Osteoblast (primary cell): ENCODE measurements around the gene JMJD1C. TPM values are rescaled to one million over a fixed set of nuclear protein-coding genes. Genes with fewer than 3 reads are reported as not detected.

Experiments used
- DNase-seq: peaks from one replicate; pipeline ENCODE4 v3.0.0; 2011; ENCODE audit warnings: low spot score, mixed read lengths; ENCODE audit not compliant: insufficient read length; ENCODE audit errors: missing footprints
- H2AFZ ChIP-seq: 2 replicates; pipeline ENCODE4 v1.6.0; 2011; ENCODE audit warnings: mild to moderate bottlenecking, low read length
- H3K27ac ChIP-seq: 2 replicates; pipeline ENCODE4 v1.5.1; 2011; ENCODE audit warnings: mild to moderate bottlenecking, low read depth, low read length, moderate library complexity
- H3K27me3 ChIP-seq: 2 replicates; pipeline ENCODE4 v1.6.0; 2012; ENCODE audit warnings: mild to moderate bottlenecking, control low read depth, inconsistent platforms, low read length, moderate library complexity; ENCODE audit not compliant: insufficient read depth
- H3K36me3 ChIP-seq: 2 replicates; pipeline ENCODE4 v1.5.1; 2011; ENCODE audit warnings: mild to moderate bottlenecking, low read length, control low read depth, moderate library complexity; ENCODE audit not compliant: insufficient read depth
- H3K4me1 ChIP-seq: 2 replicates; pipeline ENCODE4 v1.5.1; 2011; ENCODE audit warnings: mild to moderate bottlenecking, low read length, control low read depth, moderate library complexity; ENCODE audit not compliant: insufficient read depth
- H3K4me2 ChIP-seq: 2 replicates; pipeline ENCODE4 v1.6.0; 2011; ENCODE audit warnings: mild to moderate bottlenecking, low read length; ENCODE audit not compliant: insufficient read depth
- H3K4me3 ChIP-seq: fragments of 200-600 bp; sonication (generic); 3 replicates; pipeline ENCODE4 v1.5.1; 2012; ENCODE audit warnings: mild to moderate bottlenecking, low read length, inconsistent platforms; ENCODE audit not compliant: insufficient read depth
- H3K79me2 ChIP-seq: 2 replicates; pipeline ENCODE4 v1.6.0; 2012; ENCODE audit warnings: mild to moderate bottlenecking, low read length, control low read depth, inconsistent platforms; ENCODE audit not compliant: insufficient read depth
- H3K9me3 ChIP-seq: 2 replicates; pipeline ENCODE4 v1.5.1; 2011; ENCODE audit warnings: low read depth, low read length, control low read depth
- H4K20me1 ChIP-seq: 2 replicates; pipeline ENCODE4 v1.6.0; 2012; ENCODE audit warnings: mild to moderate bottlenecking, low read length, control low read depth; ENCODE audit not compliant: insufficient read depth
- CTCF ChIP-seq: IDR thresholded peaks from 2 replicates; pipeline ENCODE4 v1.5.1; 2011; ENCODE audit warnings: mild to moderate bottlenecking, low read depth, low read length, moderate library complexity; ENCODE audit errors: extremely low read depth
- total RNA-seq: library from RNA; depleted of rRNA; stranded (reverse); fragments of >200 nt; gene quantifications from 2 replicates; pipeline ENCODE4 v1.2.3, GENCODE V29; 2012

JMJD1C gene
- total RNA-seq, 1 donor: 92.6 TPM

GRCh38 chr10:63281967-63282366 is 183.8 kb downstream of the JMJD1C start:
- H3K4me2 ChIP-seq: no peak overlapping the region
- H3K4me1 ChIP-seq: peaks cover 9% of the 10 kb centered on the region
- H3K4me3 ChIP-seq: no peak overlapping the region
- H2AFZ ChIP-seq: no peak overlapping the region
- no peaks in the 10 kb centered on the region for H3K9me3 ChIP-seq
- no peaks in the 10 kb centered on the region for H3K36me3 ChIP-seq
- peaks cover 49% of the 10 kb centered on the region for H3K79me2 ChIP-seq
- no peak overlapping the region for H3K27ac ChIP-seq
- TF ChIP-seq CTCF: no peak
- no peaks in the 10 kb centered on the region for H3K27me3 ChIP-seq
- peaks cover 12% of the 10 kb centered on the region for H4K20me1 ChIP-seq
- DNase-seq: no peak

- no peaks in the 10 kb centered on the region for H3K27me3 ChIP-seq
Measured at GRCh38 chr10:63280386-63280785, 185.4 kb downstream of the JMJD1C start.

GRCh38 chr10:63275094-63275493 is 190.7 kb downstream of the JMJD1C start:
- no peaks in the 10 kb centered on the region for H3K27me3 ChIP-seq
- no peak for DNase-seq
- H3K4me3 ChIP-seq: no peak overlapping the region
- H4K20me1 ChIP-seq: no peaks in the 10 kb centered on the region
- no peaks in the 10 kb centered on the region for H3K9me3 ChIP-seq
- peaks cover 7% of the 10 kb centered on the region for H3K4me1 ChIP-seq
- no peaks in the 10 kb centered on the region for H3K36me3 ChIP-seq
- peaks cover 41% of the 10 kb centered on the region for H3K79me2 ChIP-seq
- no peak overlapping the region for H2AFZ ChIP-seq
- no peak overlapping the region for H3K4me2 ChIP-seq
- TF ChIP-seq CTCF: no peak
- no peak overlapping the region for H3K27ac ChIP-seq

More at GRCh38 chr10:63280386-63280785, 185.4 kb downstream of the JMJD1C start:
- Histone ChIP-seq H3K9me3 (no peaks in the 10 kb centered on the region), H3K4me1 (no peaks in the 10 kb centered on the region), H3K27ac (no peak overlapping the region), H3K4me2 (no peak overlapping the region), H4K20me1 (peaks cover 4% of the 10 kb centered on the region), H2AFZ (no peak overlapping the region), H3K4me3 (no peak overlapping the region), H3K79me2 (peaks cover 36% of the 10 kb centered on the region), H3K36me3 (no peaks in the 10 kb centered on the region)
- TF ChIP-seq CTCF: no peak
- no peak for DNase-seq

GRCh38 chr10:63273577-63273976 is 192.2 kb downstream of the JMJD1C start:
- no peaks in the 10 kb centered on the region for H3K36me3 ChIP-seq
- no peak overlapping the region for H3K4me2 ChIP-seq
- H3K79me2 ChIP-seq: peaks cover 46% of the 10 kb centered on the region
- H2AFZ ChIP-seq: no peak overlapping the region
- no peaks in the 10 kb centered on the region for H4K20me1 ChIP-seq
- no peak for DNase-seq
- no peaks in the 10 kb centered on the region for H3K27me3 ChIP-seq
- H3K4me1 ChIP-seq: peaks cover 12% of the 10 kb centered on the region
- H3K27ac ChIP-seq: no peak overlapping the region
- H3K4me3 ChIP-seq: no peak overlapping the region
- no peaks in the 10 kb centered on the region for H3K9me3 ChIP-seq
- no peak for TF ChIP-seq CTCF
